Ishikawa (cell line): ENCODE measurements around the gene MXI1.

Source experiments
- EP300 ChIP-seq: IDR thresholded peaks from 2 replicates; pipeline ENCODE4 v1.6.1; 2012; ENCODE audit warnings: borderline replicate concordance
- TAF1 ChIP-seq: IDR thresholded peaks from 2 replicates; pipeline ENCODE4 v1.6.1; 2012; ENCODE audit warnings: low read depth, mild to moderate bottlenecking
- USF1 ChIP-seq: IDR thresholded peaks from 2 replicates; pipeline ENCODE4 v1.6.1; 2012

DNA sequence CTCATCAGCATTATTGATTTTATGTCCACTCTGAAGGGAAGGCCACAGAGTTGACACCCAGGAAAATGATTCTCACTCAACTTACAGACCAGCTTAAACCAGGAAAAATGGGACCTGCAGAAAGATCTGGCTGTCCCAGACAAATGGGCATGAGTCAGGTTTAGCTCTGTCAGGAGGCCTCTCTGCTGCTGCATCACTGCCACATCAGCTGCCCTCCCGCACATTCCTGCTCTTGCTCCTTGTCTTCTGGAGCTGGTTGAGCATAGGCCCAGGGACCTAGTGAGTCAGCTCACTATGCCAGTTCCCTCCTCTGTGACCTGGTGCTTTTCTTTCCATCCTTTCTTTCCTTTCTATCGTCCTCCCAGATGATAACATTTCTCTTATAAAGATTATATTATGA lies 116.1 kb downstream of the MXI1 start:
- TF ChIP-seq EP300: no peak
- TF ChIP-seq TAF1: no peak
- TF ChIP-seq USF1: no peak
